ENCODE data around the gene B4GALT5.

The B4GALT5 gene

GRCh38 chr20:49635166-49635565 lies 78.5 kb downstream of the B4GALT5 start:
- no peak overlapping the region for H3K4me2 ChIP-seq (ENCODE audit: low read depth, low read length, poor library complexity, severe bottlenecking)
- peaks cover 50% of the 10 kb centered on the region; the same call in 1 of the 2 replicates for H3K36me3 ChIP-seq (ENCODE audit: insufficient read depth, low read length)
- H3K4me1 ChIP-seq (ENCODE audit: insufficient read depth, low read length, poor library complexity, severe bottlenecking): no peaks in the 10 kb centered on the region

DNA sequence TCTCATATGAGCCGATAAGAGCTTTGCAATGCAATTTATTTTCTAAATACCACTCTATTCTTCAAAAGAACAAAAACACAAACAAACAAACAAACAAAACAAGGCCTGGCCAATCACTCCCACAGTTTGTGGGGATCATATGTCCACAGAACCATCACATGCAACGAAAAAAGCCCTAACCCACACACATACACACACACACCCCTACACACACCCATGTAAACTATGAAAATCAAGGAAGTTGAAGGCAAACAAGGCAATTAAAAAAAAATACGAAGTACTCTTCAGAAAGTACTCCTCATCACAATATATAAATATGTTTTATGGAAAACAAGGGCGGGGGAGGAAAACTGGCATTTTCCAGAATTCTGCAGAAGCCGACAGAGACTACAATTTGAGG lies 79.6 kb downstream of the B4GALT5 start:
- Histone ChIP-seq H3K27me3 (ENCODE audit: insufficient read depth, low read length, poor library complexity, severe bottlenecking) (no peaks in the 10 kb centered on the region), H3K9ac (ENCODE audit: low read depth, low read length, poor library complexity, severe bottlenecking) (no peak overlapping the region), H3K4me2 (ENCODE audit: low read depth, low read length, poor library complexity, severe bottlenecking) (no peak overlapping the region), H3F3A (ENCODE audit: low read depth) (no peaks in the 10 kb centered on the region), H4K20me1 (ENCODE audit: insufficient read depth, low read length, poor library complexity, severe bottlenecking) (no peaks in the 10 kb centered on the region), H2AFZ (ENCODE audit: low read length) (no peak overlapping the region), H3K79me2 (ENCODE audit: insufficient read depth, low read length) (no peaks in the 10 kb centered on the region), H3K4me3 (ENCODE audit: low read length, poor library complexity, severe bottlenecking) (no peak overlapping the region), H3K36me3 (ENCODE audit: insufficient read depth, low read length) (peaks cover 39% of the 10 kb centered on the region; the same call in 1 of the 2 replicates), H3K9me3 (ENCODE audit: insufficient read depth, low read depth, low read length) (no peaks in the 10 kb centered on the region), H3K4me1 (ENCODE audit: insufficient read depth, low read length, poor library complexity, severe bottlenecking) (no peaks in the 10 kb centered on the region), H3K9me2 (replicated peaks; ENCODE audit: low read depth, low read length) (no peaks in the 10 kb centered on the region)
- no peak for TF ChIP-seq CTCF (conservative IDR thresholded peaks at IDR 0.05; ENCODE audit: low read length)
- TF ChIP-seq EZH2phosphoT487 (IDR thresholded peaks at IDR 0.05; ENCODE audit: borderline replicate concordance): no peak

More at GRCh38 chr20:49635166-49635565, 78.5 kb downstream of the B4GALT5 start:
- Histone ChIP-seq H3K79me2 (ENCODE audit: insufficient read depth, low read length) (no peaks in the 10 kb centered on the region), H3K9me3 (ENCODE audit: insufficient read depth, low read depth, low read length) (no peaks in the 10 kb centered on the region), H4K20me1 (ENCODE audit: insufficient read depth, low read length, poor library complexity, severe bottlenecking) (no peaks in the 10 kb centered on the region), H3K9me2 (replicated peaks; ENCODE audit: low read depth, low read length) (no peaks in the 10 kb centered on the region), H3K27me3 (ENCODE audit: insufficient read depth, low read length, poor library complexity, severe bottlenecking) (no peaks in the 10 kb centered on the region), H2AFZ (ENCODE audit: low read length) (no peak overlapping the region), H3K9ac (ENCODE audit: low read depth, low read length, poor library complexity, severe bottlenecking) (no peak overlapping the region), H3F3A (ENCODE audit: low read depth) (no peaks in the 10 kb centered on the region), H3K4me3 (ENCODE audit: low read length, poor library complexity, severe bottlenecking) (no peak overlapping the region)
- no peak for TF ChIP-seq CTCF (conservative IDR thresholded peaks at IDR 0.05; ENCODE audit: low read length)
- no peak for TF ChIP-seq EZH2phosphoT487 (IDR thresholded peaks at IDR 0.05; ENCODE audit: borderline replicate concordance)

DNA sequence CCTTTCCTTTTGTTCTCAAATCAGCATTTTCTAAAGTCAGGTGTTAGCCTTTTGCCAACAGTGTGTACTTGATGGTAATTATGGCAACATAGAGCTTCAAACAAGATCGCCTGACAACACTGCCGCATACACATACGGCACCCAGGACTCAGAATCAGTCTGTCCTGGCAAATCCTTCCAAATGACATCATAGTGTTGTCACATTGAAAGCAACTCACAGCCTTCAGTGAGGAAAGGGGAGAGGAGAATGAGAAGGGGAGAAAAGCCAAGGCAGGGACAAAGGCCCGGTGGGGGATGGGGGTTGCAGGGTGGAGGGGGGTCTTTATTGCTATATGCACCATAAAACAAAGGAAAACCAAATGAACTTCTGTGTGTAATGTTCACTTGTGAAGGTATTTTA lies 80.0 kb downstream of the B4GALT5 start:
- Histone ChIP-seq H3K9ac (ENCODE audit: low read depth, low read length, poor library complexity, severe bottlenecking) (no peak overlapping the region), H3K79me2 (ENCODE audit: insufficient read depth, low read length) (no peaks in the 10 kb centered on the region), H3K4me1 (ENCODE audit: insufficient read depth, low read length, poor library complexity, severe bottlenecking) (no peaks in the 10 kb centered on the region), H3K9me2 (replicated peaks; ENCODE audit: low read depth, low read length) (no peaks in the 10 kb centered on the region), H3F3A (ENCODE audit: low read depth) (no peaks in the 10 kb centered on the region), H2AFZ (ENCODE audit: low read length) (no peak overlapping the region), H3K27me3 (ENCODE audit: insufficient read depth, low read length, poor library complexity, severe bottlenecking) (no peaks in the 10 kb centered on the region), H3K9me3 (ENCODE audit: insufficient read depth, low read depth, low read length) (no peaks in the 10 kb centered on the region), H3K4me3 (ENCODE audit: low read length, poor library complexity, severe bottlenecking) (no peak overlapping the region), H3K4me2 (ENCODE audit: low read depth, low read length, poor library complexity, severe bottlenecking) (no peak overlapping the region), H3K36me3 (ENCODE audit: insufficient read depth, low read length) (peaks cover 36% of the 10 kb centered on the region; the same call in 1 of the 2 replicates), H4K20me1 (ENCODE audit: insufficient read depth, low read length, poor library complexity, severe bottlenecking) (no peaks in the 10 kb centered on the region)
- TF ChIP-seq CTCF (conservative IDR thresholded peaks at IDR 0.05; ENCODE audit: low read length) (no peak), EZH2phosphoT487 (IDR thresholded peaks at IDR 0.05; ENCODE audit: borderline replicate concordance) (no peak)

All from Loucy (cell line).